Endothelial cell of umbilical vein (primary cell): Measurements from ENCODE around the gene MRPL33. TPM values are rescaled to one million over a fixed set of nuclear protein-coding genes. Genes with fewer than 3 reads are reported as not detected.

Source experiments
- BruUV-seq: library from RNA; stranded (reverse); fragments of 400-500 nt; replicated peaks from 2 replicates; lab custom pipeline; 2021; lab: Mats Ljungman, UMichigan
- CTCF ChIA-PET: fragments of 300-600, 350-600 bp; sonication (Branson Sonifier 250); formaldehyde crosslinking; loops from one replicate; lab custom pipeline; 2021; ENCODE audit warnings: antibody characterized with exemption, inconsistent platforms; lab: Charles Lee
- POLR2A ChIA-PET: fragments of 300-600, 350-600 bp; sonication (Branson Sonifier 250); formaldehyde crosslinking; loops from one replicate; lab custom pipeline; 2021; ENCODE audit warnings: antibody characterized with exemption, inconsistent platforms; lab: Charles Lee
- DNase-seq: peaks from one replicate; pipeline ENCODE4 v3.0.0-alpha.2; 2011; ENCODE audit warnings: low read depth, low spot score
- FAIRE-seq: peaks from 2 replicates; lab custom pipeline; 2011; peaks lifted over from hg19 to GRCh38; lab: Jason Lieb, UNC
- H2AFZ ChIP-seq: 2 replicates; pipeline ENCODE4 v1.6.0; 2012; ENCODE audit warnings: low read depth, low read length, control low read depth, inconsistent platforms
- H3K27ac ChIP-seq: 2 replicates; pipeline ENCODE4 v1.5.1; 2011; ENCODE audit warnings: low read depth, mild to moderate bottlenecking, control low read depth, low read length, moderate library complexity; ENCODE audit not compliant: insufficient read depth
- H3K27me3 ChIP-seq, 2 experiments: 2 replicates each; pipeline versions ENCODE4 v1.6.0 to v1.6.1; 2011; ENCODE audit warnings: low read length in 2 of 2, mixed read lengths in 1 of 2; ENCODE audit not compliant: control insufficient read depth in 2 of 2, insufficient read depth in 2 of 2
- H3K36me3 ChIP-seq, 2 experiments: 2 replicates in 1 of 2; 3 replicates in 1 of 2; pipeline ENCODE4 v1.5.1; 2011; ENCODE audit warnings: low read length in 2 of 2, mild to moderate bottlenecking in 1 of 2, moderate library complexity in 1 of 2; ENCODE audit not compliant: control insufficient read depth in 2 of 2, insufficient read depth in 2 of 2; ENCODE audit errors: extremely low read depth in 1 of 2
- H3K4me1 ChIP-seq: 3 replicates; pipeline ENCODE4 v1.5.1; 2011; ENCODE audit warnings: mild to moderate bottlenecking, low read length; ENCODE audit not compliant: control insufficient read depth, insufficient read depth; ENCODE audit errors: extremely low read depth
- H3K4me2 ChIP-seq: 2 replicates; pipeline ENCODE4 v1.6.1; 2011; ENCODE audit warnings: low read length, control low read depth, mixed read lengths; ENCODE audit not compliant: insufficient read depth
- H3K4me3 ChIP-seq, 3 experiments: fragments of 200-600 bp in 1 of 3; sonication (generic), shearing (Covaris generic) in 1 of 3; replicated peaks in 1 of 3; 2 replicates each; pipeline ENCODE4 v1.5.1; 2011 to 2016; ENCODE audit warnings: control low read depth in 3 of 3, low read length in 3 of 3, mild to moderate bottlenecking in 2 of 3, inconsistent platforms in 1 of 3, low read depth in 1 of 3, moderate library complexity in 1 of 3; ENCODE audit not compliant: insufficient read depth in 1 of 3
- H3K79me2 ChIP-seq: 2 replicates; pipeline ENCODE4 v1.6.0; 2012; ENCODE audit warnings: low read length, inconsistent platforms; ENCODE audit not compliant: control insufficient read depth, insufficient read depth
- H3K9ac ChIP-seq: replicated peaks from 2 replicates; pipeline ENCODE3; 2011; ENCODE audit warnings: low read length, control low read depth; ENCODE audit not compliant: insufficient read depth; ENCODE audit errors: extremely low read depth
- H3K9me1 ChIP-seq: replicated peaks from 3 replicates; pipeline ENCODE4 v1.6.0; 2011; ENCODE audit warnings: mild to moderate bottlenecking, low read length; ENCODE audit not compliant: control insufficient read depth, insufficient read depth; ENCODE audit errors: extremely low read depth
- H3K9me3 ChIP-seq: replicated peaks from 2 replicates; pipeline ENCODE4 v1.5.1; 2012; ENCODE audit warnings: low read length, inconsistent platforms; ENCODE audit not compliant: control insufficient read depth, insufficient read depth
- H4K20me1 ChIP-seq: replicated peaks from 2 replicates; pipeline ENCODE3; 2011; ENCODE audit warnings: mild to moderate bottlenecking, low read length; ENCODE audit not compliant: control insufficient read depth, insufficient read depth; ENCODE audit errors: extremely low read depth
- CTCF ChIP-seq, 2 donors: IDR thresholded peaks; 1 replicate in 1 of 2; 2 replicates in 1 of 2; pipeline ENCODE4 v1.5.1; 2011; ENCODE audit warnings: low read length in 2 of 2, mild to moderate bottlenecking in 2 of 2, moderate library complexity in 2 of 2, control low read depth in 1 of 2, inconsistent platforms in 1 of 2, low read depth in 1 of 2; ENCODE audit not compliant: insufficient read depth in 1 of 2; ENCODE audit errors: extremely low read depth in 1 of 2
- EZH2 ChIP-seq: IDR thresholded peaks from 2 replicates; pipeline ENCODE4 v1.6.1; 2012; ENCODE audit warnings: borderline replicate concordance, low read depth, mild to moderate bottlenecking, moderate library complexity, low read length, inconsistent platforms; ENCODE audit not compliant: severe bottlenecking
- FOS ChIP-seq: IDR thresholded peaks from 2 replicates; pipeline ENCODE4 v1.6.1; 2011; ENCODE audit warnings: mild to moderate bottlenecking, low read length, moderate library complexity, borderline replicate concordance; ENCODE audit not compliant: insufficient read depth
- GATA2 ChIP-seq: IDR thresholded peaks from 2 replicates; pipeline ENCODE4 v1.7.0; 2011; ENCODE audit warnings: low read depth, mild to moderate bottlenecking, moderate library complexity, mixed read lengths, low read length; ENCODE audit not compliant: insufficient read length, insufficient read depth
- JUN ChIP-seq: IDR thresholded peaks from 2 replicates; pipeline ENCODE4 v1.6.1; 2011; ENCODE audit warnings: borderline replicate concordance, low read depth; ENCODE audit not compliant: insufficient read length, insufficient read depth
- MAX ChIP-seq: IDR thresholded peaks from 2 replicates; pipeline ENCODE4 v1.6.1; 2011; ENCODE audit not compliant: insufficient read depth, insufficient read length
- MYC ChIP-seq: IDR thresholded peaks from one replicate; pipeline ENCODE4 v1.6.1; 2011; ENCODE audit warnings: mild to moderate bottlenecking, low read depth, low read length
- POLR2A ChIP-seq: IDR thresholded peaks from 2 replicates; pipeline ENCODE4 v1.6.1; 2012; ENCODE audit warnings: low read depth, mild to moderate bottlenecking, control low read depth, low read length
- POLR2AphosphoS5 ChIP-seq: IDR thresholded peaks from 2 replicates; pipeline ENCODE4 v1.6.1; 2012; ENCODE audit warnings: low read depth, mild to moderate bottlenecking, control low read depth, low read length, moderate library complexity; ENCODE audit not compliant: insufficient read depth
- dilution Hi-C: fragments of 300-500 bp; cut with MboI; formaldehyde crosslinking; loops from one replicate; pipeline ENCODE4 v1.15.0; 2019; ENCODE audit warnings: low sequenced_read_pairs; ENCODE audit not compliant: extremely low pct_ligation_motif_present
- intact Hi-C: fragments of 100-400 bp; cut with micrococcal nuclease; formaldehyde crosslinking; loops from one replicate; pipeline ENCODE4 v1.10.0; 2022
- polyA plus RNA-seq, 4 experiments: library from polyadenylated mRNA; depleted of rRNA in 3 of 4; stranded (reverse) in 3 of 4; unstranded in 1 of 4; fragments of >200 nt; gene quantifications; 2 replicates each; pipeline versions ENCODE4 v1.2.1 to v1.2.3, GENCODE V29; 2011 to 2012; ENCODE audit warnings: missing spikeins in 1 of 4
- total RNA-seq: library from RNA; stranded (reverse); gene quantifications from 2 replicates; pipeline ENCODE4 v1.2.3, GENCODE V29; 2021

The MRPL33 gene
- total and polyA plus RNA-seq, 2 donors (not counting 3 experiments of a cell fraction or from before 2014, with no cell fraction given): 36.1 to 97.4 TPM

GRCh38 chr2:27814758-27815157 lies 43.2 kb downstream of the MRPL33 start:
- intact Hi-C loops (no loop called here), dilution Hi-C loops (no loop called here)
- FAIRE-seq: no peak
- no peak overlapping the region for H2AFZ ChIP-seq
- no peaks in the 10 kb centered on the region for H3K79me2 ChIP-seq
- no peak overlapping the region for H3K4me3 ChIP-seq
- no peaks in the 10 kb centered on the region for H3K9me1 ChIP-seq
- TF ChIP-seq MAX: no peak
- no peak for TF ChIP-seq GATA2
- no peak for TF ChIP-seq EZH2
- no peak for TF ChIP-seq MYC
- no peak for TF ChIP-seq JUN
- TF ChIP-seq POLR2AphosphoS5: no peak
- no peak for TF ChIP-seq CTCF (IDR thresholded peaks at IDR 0.05; ENCODE audit: extremely low read depth in 1 of 2, insufficient read depth in 1 of 2, low read depth in 1 of 2, low read length in 2 of 2)
- TF ChIP-seq POLR2A: no peak
- TF ChIP-seq FOS: no peak
- H4K20me1 ChIP-seq: no peaks in the 10 kb centered on the region
- no peaks in the 10 kb centered on the region for H3K9me3 ChIP-seq
- CTCF ChIA-PET: interaction anchor here (1.3 kb wide), 1 partner anchor 19 kb away, joined by 4 read pairs; no protein-coding TSS in a partner anchor
- no peaks in the 10 kb centered on the region for H3K27me3 ChIP-seq
- POLR2A ChIA-PET: interaction anchor here (0.6 kb wide), 1 partner anchor 48 kb away, joined by 3 read pairs; no protein-coding TSS in a partner anchor
- no peak overlapping the region for H3K27ac ChIP-seq
- H3K4me1 ChIP-seq: peaks cover 10% of the 10 kb centered on the region
- no peaks in the 10 kb centered on the region for H3K36me3 ChIP-seq
- no peak overlapping the region for H3K4me2 ChIP-seq
- DNase-seq: no peak
- no peak overlapping the region for H3K9ac ChIP-seq
- BruUV-seq: no TSS peak
